UCSD-AML1 (cell line): Measurements from ENCODE around the gene PDE1A.

ENCODE experiments used
- DNase-seq: peaks from one replicate; lab custom pipeline; 2025; ENCODE audit not compliant: unreplicated experiment; lab: John Stamatoyannopoulos, UW

Gene PDE1A

GRCh38 chr2:182426918-182427240, at the start of gene PDE1A:
Gene PDE1A (minus strand): TSS chr2:182427036.
- DNase-seq = no peak

- no peak for DNase-seq
Observed at GRCh38 chr2:182473635-182474034, 46.8 kb upstream of the PDE1A start.

DNA sequence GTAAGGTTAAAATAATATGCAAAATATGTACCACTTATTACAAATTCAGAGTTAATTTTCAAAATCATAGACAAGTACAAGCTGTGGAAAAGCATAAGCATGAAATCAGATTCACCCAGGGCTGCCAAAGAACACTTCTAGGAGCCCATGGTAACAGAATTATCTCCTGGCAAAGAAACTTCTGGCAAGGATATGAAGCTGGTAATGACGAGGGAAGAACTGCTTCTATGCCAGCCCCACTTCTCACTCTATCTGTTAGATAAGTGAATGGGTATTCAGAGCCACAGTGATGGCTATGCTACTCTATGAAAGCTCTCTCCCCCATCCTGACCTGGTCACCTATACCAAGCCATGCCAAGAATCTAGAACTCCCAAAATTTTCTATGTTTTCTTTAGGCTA, 36.9 kb upstream of the PDE1A start:
- no peak for DNase-seq

DNA sequence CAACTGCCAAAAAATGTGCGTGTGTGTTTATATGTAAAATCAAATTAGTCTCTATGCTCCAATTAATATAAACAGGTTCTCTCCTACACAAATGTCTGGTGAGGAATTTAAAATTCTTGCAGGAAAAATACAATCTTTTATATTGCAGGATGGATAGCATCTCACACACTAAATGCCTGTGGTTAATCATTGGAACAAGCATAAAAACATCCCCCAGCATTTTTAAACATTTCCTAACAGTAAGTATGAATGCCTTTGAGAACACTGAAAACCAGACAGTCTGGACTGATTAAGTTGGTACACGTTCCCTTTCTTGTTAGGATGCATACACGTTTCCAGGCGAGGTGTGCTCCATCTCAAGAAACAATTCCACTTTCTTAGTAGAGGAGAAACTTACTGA, 29.9 kb upstream of the PDE1A start:
- no peak for DNase-seq

DNA sequence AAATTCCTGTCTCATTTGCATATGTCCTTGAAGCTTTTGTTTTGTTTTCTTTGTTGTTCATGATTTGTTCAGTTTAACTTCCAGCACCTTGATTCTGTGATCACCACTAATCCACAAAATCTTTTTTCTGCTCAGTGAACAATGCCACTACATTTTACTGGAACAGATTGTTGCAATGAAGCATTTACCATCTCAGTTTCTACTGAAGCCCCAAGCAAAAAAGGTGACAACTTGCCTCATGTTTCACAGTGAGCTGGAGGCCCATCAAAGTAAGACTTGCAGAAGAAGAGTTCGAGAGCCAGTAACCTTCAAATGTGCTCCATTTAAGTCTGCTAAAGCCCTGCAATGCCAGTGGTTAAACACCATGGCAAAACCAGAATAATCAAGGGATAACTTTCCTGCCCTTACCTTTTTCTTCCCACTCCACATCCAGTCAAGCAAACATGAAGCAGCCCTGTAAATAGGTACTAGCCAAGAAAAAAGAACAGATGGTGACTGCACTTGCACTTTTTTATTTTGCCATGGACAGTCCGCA, 25.7 kb upstream of the PDE1A start:
- no peak for DNase-seq

DNA sequence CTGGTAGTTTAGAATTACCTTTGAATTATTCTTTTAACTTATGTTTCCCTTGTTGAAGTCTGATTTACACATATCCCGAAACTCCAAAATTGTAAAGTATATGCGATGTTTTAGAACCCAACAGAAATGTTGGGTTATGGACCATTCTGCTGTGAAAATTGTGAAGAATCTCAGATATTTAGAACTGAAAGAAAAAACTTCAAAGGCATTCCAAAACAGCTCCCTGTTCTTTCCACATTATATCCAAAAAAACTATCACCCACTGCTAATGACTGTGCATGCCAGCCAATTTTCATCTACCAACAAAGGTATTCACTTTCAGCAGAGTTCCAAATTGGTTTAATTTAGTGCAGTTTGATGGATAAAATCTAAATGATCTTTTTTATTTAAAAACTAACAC, 21.5 kb upstream of the PDE1A start:
- DNase-seq = no peak

DNA sequence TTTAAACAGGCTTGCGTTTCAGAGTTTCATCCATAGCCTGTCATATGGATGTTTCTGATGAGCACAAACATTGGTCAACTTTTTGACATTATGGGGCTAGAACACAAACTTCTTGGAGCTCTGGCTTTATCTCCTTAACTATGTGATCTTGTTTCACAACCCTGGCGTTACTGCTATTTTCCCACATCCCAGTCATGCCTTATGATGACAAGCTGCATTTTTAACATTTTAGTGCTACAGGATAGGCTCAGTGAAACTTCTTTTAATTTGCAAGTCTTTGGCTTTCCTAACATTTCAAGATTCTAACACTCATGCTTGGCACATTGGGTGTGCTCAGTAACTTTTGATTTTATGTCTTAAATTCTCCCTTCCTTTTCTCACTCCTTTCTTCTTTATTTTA, 21.0 kb upstream of the PDE1A start:
- DNase-seq = no peak

DNA sequence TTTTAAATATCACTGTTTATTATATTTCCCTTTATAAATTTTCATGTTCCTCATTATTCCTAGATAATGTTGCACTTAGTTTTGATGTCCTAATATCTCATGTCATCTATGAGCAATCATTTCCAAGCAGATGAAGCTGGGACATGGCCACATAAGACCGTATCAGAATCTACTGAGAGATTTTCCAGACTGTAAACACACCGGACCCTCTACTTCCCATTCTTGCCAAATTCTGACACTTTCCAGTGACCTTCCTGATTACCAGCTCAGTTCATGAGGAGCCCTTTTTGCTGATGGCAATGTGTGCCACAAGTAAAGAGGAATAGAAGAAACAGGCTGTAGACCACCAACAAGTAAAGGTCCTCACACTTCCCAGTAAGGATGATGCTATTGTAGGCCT, 20.3 kb upstream of the PDE1A start:
- DNase-seq = no peak

DNA sequence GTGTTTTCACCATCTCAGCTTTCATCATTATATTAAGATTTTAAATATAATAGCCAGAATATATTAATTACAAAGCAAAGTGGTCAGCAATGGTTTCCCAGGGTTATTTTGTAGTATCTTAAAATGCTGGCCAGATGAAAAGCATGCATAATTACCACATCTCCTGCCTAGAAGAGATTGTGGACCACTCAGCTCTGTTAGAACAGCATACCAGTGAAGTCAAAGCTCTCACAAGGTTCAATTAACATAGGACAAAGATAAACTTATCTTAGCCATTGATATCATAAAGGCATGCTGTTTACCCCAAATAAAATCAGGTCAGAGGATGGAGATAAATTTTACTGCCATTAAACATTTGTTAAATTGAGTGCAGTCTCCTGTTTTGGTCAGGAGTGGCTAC, 19.3 kb upstream of the PDE1A start:
- DNase-seq = no peak

DNA sequence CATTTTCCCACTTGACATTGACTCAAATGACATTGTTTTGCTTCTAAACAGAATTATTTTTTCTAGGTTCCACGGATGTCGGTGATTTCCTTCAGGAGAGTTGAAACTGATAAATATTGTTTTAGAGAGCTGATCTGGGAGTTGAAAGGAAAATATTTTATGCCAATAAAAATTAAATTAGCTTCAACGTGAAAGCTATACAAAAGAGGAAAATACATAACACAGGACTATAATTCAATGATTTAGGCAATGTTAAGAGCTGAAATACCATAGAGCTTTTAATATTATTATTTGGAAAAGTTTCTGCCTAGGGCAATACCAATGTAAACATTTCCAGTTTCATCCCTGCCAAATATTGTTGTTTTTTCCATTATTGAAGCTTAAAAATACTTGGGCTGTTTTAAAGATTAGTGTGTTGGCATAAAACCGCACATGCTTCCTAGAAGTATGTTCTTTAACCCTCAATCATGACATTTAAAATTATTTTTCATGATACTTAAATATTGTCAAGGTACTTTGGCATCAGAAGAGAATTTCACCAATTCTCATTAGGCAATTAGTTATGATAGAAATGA, 18.6 kb upstream of the PDE1A start:
- no peak for DNase-seq

- DNase-seq = no peak
Observed at GRCh38 chr2:182444806-182445205, 18.0 kb upstream of the PDE1A start.

GRCh38 chr2:182444170-182444569, 17.3 kb upstream of the PDE1A start:
- DNase-seq = no peak

- no peak for DNase-seq
Observed at GRCh38 chr2:182436252-182436651, 9.4 kb upstream of the PDE1A start.

DNA sequence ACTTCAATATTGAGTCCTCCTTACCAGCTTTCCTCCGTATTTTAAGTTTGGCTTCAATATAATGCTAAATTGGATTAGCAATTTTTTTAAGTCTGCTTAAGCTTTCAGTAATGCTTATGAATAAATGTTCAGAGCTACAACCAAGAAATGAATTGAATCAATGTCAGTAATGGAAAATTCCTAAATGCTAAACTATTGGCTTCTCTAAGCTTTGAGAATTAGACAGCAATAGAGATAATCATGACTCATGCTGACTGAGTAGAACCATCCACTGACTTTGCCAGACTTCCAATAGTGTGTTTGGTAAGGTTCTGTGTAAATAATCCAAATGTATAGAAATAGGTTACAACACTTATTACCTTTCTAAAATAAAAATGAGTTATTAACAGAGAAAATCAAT, 8.9 kb upstream of the PDE1A start:
- no peak for DNase-seq

DNA sequence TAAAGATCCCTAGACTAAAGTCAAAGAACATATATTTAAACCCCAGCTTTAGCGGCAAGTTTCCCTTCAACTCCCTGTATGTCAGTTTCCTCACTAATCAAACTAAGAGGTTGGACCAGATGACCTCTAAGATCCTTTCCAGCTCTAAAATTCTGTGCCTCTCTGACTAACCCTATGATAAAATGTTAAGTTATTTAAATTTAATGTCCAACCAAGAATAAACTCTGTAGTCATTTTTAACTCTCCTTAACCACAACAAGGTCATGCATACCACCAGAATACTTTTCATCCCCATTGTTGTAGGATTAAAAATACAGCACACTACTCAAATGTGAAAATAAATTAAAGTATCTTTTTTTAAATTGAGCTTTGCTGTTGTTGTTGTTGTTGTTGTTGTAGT, 5.2 kb upstream of the PDE1A start:
- DNase-seq = no peak

- no peak for DNase-seq
Observed at GRCh38 chr2:182428476-182428875, 1.6 kb upstream of the PDE1A start.

DNA sequence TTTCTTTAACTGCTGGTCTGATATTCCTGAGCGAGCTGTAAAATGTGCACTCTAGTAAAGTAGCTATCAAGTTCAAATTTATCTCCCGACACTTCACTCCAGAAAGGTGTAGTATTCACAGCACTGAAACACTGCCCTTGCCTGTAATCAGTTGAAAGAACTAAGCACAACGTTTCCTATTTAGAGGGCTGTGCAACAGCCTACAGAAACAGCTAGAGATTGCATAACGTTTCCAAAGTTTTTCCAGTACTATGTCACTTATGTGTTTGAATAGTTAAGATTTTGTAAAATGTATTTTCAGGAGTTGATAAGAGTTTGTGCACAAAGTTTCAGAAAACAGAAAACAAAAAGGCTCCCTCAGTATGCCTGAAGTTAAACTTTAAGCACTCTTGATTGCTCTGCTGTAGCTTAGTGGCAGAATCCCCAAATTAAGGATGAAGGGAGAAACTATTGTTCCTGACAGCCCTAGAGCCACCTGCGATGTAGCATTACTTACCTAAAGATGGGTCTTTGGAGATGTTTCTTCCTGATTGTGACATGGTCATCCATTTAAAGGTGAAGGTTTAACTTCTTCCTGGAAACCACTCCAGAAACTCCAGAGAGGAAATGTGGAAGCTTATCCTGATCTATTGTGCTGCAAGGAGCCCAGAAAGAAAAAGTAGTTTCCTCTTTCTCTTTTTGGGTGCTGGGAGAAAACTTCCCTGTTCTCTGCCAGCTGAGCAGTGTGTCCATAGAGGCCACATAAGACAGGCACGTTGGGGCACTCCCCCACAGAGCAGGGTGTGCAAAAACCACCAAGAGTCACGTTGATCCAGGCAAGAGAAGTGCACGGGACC, 536 bp downstream of the PDE1A start:
- peak; percentile 7 for DNase-seq

GRCh38 chr2:182422864-182423263, 4.0 kb downstream of the PDE1A start:
- DNase-seq = no peak

DNA sequence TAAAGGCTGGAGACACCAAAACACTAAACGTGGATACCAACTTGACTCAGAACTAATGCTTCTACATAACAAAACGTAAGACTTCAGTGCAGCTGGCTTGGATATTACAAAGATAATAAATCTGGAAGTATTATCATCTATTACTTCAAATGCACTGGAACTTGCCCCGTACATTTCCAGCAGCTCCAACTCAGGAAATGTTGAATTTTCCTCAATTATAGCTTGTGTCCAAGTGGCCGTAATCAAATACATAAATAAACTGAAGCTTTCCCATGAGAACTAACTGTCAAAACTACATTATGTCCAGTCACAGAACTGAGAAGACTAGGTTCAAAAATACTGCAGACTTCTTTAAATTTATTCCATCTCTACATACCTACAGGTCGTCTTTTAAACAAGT, 6.2 kb downstream of the PDE1A start:
- no peak for DNase-seq

DNA sequence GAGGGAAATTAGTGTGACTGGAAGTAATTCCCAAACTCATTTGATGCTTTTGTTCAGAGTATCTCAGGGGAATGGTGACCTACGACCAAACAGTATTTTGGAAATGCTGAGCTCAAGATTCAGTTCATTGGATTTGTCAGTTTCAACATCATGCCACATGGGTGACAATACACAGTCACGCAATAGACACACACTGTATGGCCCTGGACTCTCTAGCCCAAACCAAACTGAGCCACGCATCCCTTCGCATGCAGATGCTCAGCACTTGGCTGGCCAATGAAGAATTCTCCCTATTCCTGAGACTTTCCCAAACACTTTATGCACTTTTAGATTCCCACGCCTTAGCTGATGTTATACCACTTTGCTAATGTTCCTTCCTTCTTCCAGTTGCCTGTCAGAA, 10.0 kb downstream of the PDE1A start:
- no peak for DNase-seq

DNA sequence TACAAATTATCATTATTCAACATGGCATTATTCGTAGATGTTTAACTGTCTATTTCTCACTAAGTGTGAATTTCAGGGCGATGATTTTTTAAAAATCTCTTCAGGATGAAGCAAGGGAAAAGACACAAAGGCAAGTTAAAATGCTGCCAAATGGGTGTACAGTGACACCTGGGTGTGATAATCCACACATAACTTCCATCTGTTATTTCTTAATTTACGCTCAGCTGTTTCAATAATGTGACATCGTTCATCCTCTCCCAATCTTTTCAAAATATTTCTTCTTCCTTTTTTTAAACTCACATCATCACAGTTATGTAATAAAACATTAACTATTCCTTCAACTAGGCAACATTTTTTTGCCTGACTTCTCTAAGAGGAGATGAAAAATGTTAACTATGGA, 10.6 kb downstream of the PDE1A start:
- no peak for DNase-seq

- DNase-seq = no peak
Observed at GRCh38 chr2:182415771-182416170, 11.1 kb downstream of the PDE1A start.

DNA sequence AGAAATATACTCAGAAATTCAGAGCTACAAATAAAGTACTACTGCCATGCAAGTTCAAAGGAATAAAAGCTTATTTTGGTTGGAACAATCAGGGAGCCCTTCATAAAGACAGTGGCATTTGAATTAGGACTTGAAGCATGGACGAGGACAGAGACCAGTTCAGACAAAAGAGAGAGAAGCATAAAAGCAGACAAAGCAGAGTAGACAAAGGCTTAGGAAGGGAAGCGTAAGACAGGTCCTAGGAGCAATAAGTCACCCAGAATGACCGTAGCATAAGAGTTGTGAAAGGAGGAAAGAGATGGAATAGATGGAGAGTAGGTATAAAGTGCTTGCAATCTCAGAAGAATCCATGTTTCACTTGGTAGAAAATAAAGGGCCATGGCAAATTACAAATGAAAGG, 14.0 kb downstream of the PDE1A start:
- no peak for DNase-seq
